Stimulated activated CD4-positive, alpha-beta T cell treated with anti-CD3 and anti-CD28 coated beads, Interleukin-2, amount 100 ng/mL, for 48 hours (primary cell): ENCODE measurements around the gene TXLNB.
"Not testable (repeated sequence)": the region's sequence is repeated elsewhere in the genome, so short reads cannot be mapped to it uniquely, and the experiment has no call there.

Experiments
- DNase-seq, 2 donors: peaks; one replicate each; pipeline ENCODE4 v3.0.0-alpha.2; 2020

The TXLNB gene

DNA sequence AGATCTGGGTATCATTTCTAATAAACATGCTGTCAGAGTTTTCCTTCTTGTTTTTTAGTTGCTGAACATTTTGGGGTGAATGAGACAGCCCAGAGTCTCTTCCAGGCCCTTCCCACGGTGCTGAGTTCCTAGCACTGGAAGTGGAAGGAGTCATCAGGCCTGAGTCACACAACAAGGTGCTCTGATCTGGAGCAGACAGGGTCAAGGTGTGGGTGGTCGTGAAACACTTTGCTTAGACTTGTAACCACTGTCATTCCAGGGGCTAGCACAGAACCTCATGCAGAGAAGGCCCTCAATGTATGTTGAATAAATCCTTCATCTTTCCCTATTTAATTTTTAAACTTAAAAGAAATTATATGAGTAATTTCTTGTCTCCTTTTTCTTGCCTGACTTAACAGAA is 60.6 kb downstream of the TXLNB start:
- no peak for DNase-seq

DNA sequence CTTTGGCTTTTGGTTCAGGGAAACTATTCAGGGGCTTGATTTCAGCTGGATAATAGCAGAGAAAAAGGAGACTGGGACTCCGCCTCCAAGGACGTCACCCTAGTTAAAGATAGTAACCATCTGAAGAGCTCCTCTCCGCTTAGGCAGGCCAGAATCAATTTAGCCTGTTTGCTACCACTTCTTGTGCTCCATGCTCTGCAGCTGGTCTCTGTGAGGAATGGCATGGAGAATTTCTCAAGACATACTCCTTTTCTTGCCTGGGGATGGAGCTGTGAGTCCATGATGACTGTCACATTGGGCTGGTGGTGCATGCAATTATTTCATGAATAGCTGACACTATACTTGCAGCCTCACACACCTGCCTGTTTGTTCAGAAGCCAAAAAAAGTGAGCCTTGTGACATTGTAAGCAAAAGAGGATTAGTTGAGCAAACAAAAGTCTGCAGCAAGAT is 61.4 kb downstream of the TXLNB start:
- DNase-seq = no peak

DNA sequence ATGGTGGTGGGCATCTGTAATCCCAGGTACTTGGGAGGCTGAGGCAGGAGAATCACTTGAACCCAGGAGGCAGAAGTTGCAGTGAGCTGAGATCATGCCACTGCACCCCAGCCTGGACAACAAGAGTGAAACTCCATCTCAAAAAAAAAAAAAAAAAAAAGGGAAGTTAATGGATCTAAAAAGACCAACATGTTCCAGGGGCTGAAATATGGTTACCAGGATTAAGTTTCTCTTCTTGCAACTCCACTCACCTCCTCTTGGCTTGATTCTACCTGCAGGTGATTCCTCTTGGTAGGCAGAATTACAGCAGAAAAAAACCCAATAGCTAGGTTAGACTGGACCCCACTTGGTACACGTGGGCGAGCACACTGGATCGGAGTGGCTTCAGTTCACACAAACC is 63.4 kb downstream of the TXLNB start:
- not testable (repeated sequence) for DNase-seq

DNA sequence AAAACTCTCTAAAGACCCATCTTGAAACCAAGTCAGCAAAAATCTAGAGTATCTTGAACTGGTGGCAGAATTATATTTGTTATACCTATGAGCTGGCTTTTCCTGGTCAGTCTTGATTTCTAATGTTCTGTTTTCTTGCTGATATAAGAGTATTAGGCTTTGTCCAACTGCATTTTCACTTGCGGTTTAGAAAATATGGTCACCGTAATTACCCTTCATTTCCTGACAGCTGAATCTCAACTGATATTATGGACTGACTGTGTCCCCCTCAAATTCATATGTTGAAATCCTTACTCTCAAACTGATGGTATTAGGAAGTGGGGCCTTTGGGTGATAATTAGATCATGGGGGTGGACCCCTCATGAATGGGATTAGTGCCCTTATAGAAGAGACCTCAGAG is 72.1 kb downstream of the TXLNB start:
- no peak for DNase-seq

DNA sequence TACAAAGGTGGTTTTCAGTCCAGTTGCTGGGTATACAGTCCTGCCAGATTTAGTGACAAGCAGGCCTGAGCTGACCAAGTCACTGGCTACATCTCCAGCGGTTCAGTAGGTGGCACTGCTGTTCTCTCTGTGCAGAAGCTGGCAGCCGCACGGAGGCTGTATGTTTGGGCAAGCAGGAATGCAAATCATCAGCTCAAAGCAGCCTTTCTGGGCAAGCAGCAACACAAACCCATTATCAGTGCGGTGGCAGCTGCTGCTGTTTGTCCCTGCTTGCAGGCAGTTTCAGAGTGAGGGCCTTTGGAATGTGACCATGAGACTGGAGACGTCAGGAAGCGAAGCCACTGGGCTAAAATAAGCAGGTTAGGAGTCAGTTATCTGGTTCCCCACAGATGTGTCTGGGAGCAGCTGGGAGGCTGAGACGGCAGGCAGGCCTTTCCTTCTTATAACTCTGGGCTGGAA is 72.5 kb downstream of the TXLNB start:
- DNase-seq = peak; percentile 49 to 55

DNA sequence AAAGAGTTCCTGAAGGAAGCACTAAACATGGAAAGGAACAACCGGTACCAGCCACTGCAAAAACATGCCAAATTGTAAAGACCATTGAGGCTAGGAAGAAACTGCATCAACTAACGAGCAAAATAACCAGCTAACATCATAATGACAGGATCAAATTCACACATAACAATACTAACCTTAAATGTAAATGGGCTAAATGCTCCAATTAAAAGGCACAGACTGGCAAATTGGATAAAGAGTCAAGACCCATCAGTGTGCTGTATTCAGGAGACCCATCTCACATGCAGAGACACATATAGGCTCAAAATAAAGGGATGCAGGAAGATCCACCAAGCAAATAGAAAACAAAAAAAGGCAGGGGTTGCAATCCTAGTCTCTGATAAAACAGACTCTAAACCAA is 79.3 kb downstream of the TXLNB start:
- DNase-seq = not testable (repeated sequence)

DNA sequence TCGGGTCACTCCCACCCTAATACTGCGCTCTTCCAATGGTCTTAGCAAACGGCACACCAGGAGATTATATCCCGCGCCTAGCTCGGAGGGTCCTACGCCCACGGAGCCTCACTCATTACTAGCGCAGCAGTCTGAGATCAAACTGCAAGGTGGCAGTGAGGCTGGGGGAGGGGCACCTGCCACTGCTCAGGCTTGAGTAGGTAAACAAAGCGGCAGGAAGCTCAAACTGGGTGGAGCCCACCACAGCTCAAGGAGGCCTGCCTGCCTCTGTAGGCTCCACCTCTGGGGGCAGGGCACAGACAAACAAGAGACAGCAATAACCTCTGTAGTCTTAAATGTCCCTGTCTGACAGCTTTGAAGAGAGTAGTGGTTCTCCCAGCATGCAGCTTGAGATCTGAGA is 81.0 kb downstream of the TXLNB start:
- not testable (repeated sequence) for DNase-seq

DNA sequence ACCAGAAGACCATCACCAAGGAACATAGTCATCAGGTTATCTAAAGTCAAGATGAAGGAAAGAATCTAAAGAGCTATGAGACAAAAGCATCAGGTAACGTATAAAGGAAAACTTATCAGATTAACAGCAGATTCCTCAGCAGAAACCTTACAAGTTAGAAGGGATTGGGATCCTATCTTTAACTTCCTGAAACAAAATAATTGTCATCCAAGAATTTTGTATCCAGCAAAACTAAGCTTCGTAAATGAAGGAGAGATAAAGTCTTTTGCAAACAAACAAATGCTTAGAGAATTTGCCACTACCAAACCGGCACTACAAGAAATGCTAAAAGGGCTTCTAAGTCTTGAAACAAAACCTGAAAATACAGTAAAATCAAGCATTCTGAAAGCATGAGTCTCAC is 86.0 kb downstream of the TXLNB start:
- no peak for DNase-seq

DNA sequence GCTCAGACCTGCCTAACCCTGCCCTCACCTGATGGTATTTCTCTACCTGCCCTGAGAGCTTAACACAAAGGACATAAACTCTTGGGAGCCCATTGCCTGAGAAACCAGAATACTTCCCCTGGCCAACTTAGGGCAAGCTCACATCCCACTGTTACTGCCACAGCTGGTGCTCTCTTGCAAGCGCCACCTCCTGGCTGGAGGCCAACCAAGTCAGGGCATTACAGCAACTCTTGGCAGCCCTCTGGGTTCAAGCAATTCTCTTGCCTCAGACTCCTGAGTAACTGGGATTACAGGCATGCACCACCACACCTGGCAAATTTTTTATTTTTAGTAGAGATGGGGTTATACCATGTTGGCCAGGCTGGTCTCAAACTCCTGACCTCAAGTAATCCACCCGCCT is 86.8 kb downstream of the TXLNB start:
- DNase-seq = no peak

DNA sequence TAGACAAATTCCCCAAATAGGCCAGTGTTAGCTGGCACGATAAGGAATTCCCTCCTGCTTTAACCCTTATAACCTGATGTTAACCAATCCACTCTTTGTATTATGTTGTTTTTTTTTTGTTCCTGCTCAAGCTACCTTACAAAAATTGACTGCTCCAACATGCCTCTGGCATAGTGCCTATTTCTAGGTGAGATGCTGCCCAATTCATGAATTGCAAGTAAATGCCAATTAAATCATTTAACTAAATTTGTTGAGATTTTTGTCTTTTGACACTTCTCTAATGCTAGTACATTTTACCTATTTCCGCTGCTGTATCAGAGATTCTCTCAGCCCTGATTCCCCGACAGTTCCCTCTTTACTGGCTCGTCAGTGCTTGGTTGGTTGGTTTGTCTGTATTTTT is 90.4 kb downstream of the TXLNB start:
- DNase-seq = no peak

DNA sequence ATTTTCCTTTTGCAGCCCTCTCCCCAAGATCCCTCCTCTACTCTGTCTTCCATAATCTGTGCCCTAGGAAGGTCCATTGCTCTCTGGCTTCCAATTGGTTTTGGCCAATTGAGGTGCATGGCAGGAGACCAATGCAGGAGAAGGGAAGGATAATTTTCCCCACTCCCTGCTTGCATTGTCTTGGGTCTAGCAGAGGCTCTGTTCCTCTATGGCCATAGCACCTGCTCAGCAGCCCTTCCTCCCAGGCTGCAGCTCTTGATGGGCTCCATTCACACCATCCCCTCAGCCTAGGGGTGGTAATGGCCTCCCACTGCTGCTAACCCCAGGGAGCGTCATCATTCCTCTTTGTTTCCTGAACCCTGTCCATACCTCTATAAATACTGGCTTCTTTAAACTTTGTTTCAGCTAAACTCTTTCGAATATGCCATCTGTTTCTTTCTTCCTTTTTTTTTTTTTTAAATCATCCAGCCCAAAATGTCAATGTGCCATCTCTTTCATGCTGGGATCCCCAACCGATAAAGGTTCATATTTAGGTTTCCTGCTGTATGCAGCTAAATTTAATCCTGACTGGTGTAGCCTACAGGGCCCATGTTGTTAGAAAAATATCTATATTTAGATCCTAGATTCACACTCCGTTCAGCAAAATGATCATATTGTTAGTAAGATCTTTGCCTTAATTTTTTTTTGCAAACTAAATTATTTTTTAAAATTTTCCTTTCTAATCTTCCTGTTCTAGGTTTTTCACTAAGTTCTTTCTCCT is 93.1 kb downstream of the TXLNB start:
- DNase-seq = no peak

DNA sequence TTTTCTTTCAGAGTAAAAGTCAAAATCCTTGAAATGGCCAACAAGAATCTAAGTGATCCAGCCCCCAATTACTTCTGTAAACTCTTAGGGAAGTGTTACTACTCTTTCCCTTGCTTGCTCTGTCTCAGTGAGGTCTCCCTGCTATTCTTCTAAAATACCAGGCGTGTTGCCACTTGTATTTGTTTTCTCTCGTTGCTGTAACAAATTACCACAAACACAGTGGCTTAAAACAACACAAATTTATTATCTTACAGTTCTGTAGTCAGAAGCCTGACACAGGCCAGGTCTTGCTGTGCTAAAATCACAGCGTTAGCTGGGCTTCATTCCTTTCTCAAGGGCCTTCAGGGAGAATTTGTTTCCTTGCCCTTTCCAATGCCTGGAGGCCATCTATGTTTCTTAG is 97.1 kb downstream of the TXLNB start:
- no peak for DNase-seq
